Measurements from ENCODE around the gene DIPK1C. TPM values are rescaled to one million over a fixed set of nuclear protein-coding genes. Genes with fewer than 3 reads are reported as not detected.

The DIPK1C gene
- total RNA-seq, 1 experiment from 2014 or later, result not detected

GRCh38 chr18:74450626-74451025 is 6.5 kb downstream of the DIPK1C start:
- no peak overlapping the region for H3K4me3 ChIP-seq
- no TSS peak for BruUV-seq (replicated peaks)
- H3K4me1 ChIP-seq (replicated peaks; ENCODE audit: insufficient read depth), result no peaks in the 10 kb centered on the region
- H3K9me3 ChIP-seq (ENCODE audit: insufficient read depth, low read depth), result no peaks in the 10 kb centered on the region
- DNase-seq, result no peak
- no peaks in the 10 kb centered on the region for H3K36me3 ChIP-seq (ENCODE audit: low read depth)
- ChIA-PET POLR2A (ENCODE audit: unreplicated experiment) (no interaction called here), CTCF (interaction anchor here (0.5 kb wide), 1 partner anchor 29 kb away, joined by 4 read pairs; no protein-coding TSS in a partner anchor)
- H3K27me3 ChIP-seq (ENCODE audit: insufficient read depth, low read depth), result peaks cover 98% of the 10 kb centered on the region
- no peak overlapping the region for H2AFZ ChIP-seq
- H3F3A ChIP-seq (ENCODE audit: insufficient read depth, low read depth), result no peaks in the 10 kb centered on the region
- no peaks in the 10 kb centered on the region for H3K79me2 ChIP-seq (ENCODE audit: low read depth)
- H3K27ac ChIP-seq, result no peak overlapping the region
- no peak for TF ChIP-seq EZH2 (IDR thresholded peaks at IDR 0.05; ENCODE audit: low read depth)
- intact Hi-C loops (cut with micrococcal nuclease; ENCODE audit: unreplicated experiment), result no loop called here
- H3K4me2 ChIP-seq, result no peak overlapping the region
- no peaks in the 10 kb centered on the region for H3K9me2 ChIP-seq (ENCODE audit: insufficient read depth)
- no peaks in the 10 kb centered on the region; the same call in 1 of the 2 replicates for H4K20me1 ChIP-seq (ENCODE audit: insufficient read depth)

GRCh38 chr18:74447404-74448152 is 9.5 kb downstream of the DIPK1C start:
- DNase-seq, result no peak
- H3K4me1 ChIP-seq (replicated peaks; ENCODE audit: insufficient read depth), result no peaks in the 10 kb centered on the region
- no TSS peak for BruUV-seq (replicated peaks)
- no peak overlapping the region for H3K4me3 ChIP-seq
- H3K9me2 ChIP-seq (ENCODE audit: insufficient read depth), result no peaks in the 10 kb centered on the region
- no peaks in the 10 kb centered on the region for H3K79me2 ChIP-seq (ENCODE audit: low read depth)
- TF ChIP-seq EZH2 (IDR thresholded peaks at IDR 0.05; ENCODE audit: low read depth) (no peak), CTCF (conservative IDR thresholded peaks at IDR 0.05) (no peak)
- H3K9me3 ChIP-seq (ENCODE audit: insufficient read depth, low read depth), result no peaks in the 10 kb centered on the region
- H3K27me3 ChIP-seq (ENCODE audit: insufficient read depth, low read depth), result peaks cover 100% of the 10 kb centered on the region
- intact Hi-C loops (cut with micrococcal nuclease; ENCODE audit: unreplicated experiment), result no loop called here
- ChIA-PET POLR2A (ENCODE audit: unreplicated experiment) (no interaction called here), CTCF (no interaction called here)
- H3K27ac ChIP-seq, result no peak overlapping the region
- H3F3A ChIP-seq (ENCODE audit: insufficient read depth, low read depth), result no peaks in the 10 kb centered on the region
- H4K20me1 ChIP-seq (ENCODE audit: insufficient read depth), result no peaks in the 10 kb centered on the region; the same call in 1 of the 2 replicates
- no peaks in the 10 kb centered on the region for H3K36me3 ChIP-seq (ENCODE audit: low read depth)
- H2AFZ ChIP-seq, result no peak overlapping the region
- H3K4me2 ChIP-seq, result no peak overlapping the region

GRCh38 chr18:74446631-74447403 is 10.3 kb downstream of the DIPK1C start:
- no peak overlapping the region for H3K4me2 ChIP-seq
- no peaks in the 10 kb centered on the region for H3K36me3 ChIP-seq (ENCODE audit: low read depth)
- no peaks in the 10 kb centered on the region for H3K9me3 ChIP-seq (ENCODE audit: insufficient read depth, low read depth)
- ChIA-PET POLR2A (ENCODE audit: unreplicated experiment) (no interaction called here), CTCF (no interaction called here)
- no peak for DNase-seq
- no peaks in the 10 kb centered on the region for H3K4me1 ChIP-seq (replicated peaks; ENCODE audit: insufficient read depth)
- H3K79me2 ChIP-seq (ENCODE audit: low read depth), result no peaks in the 10 kb centered on the region
- intact Hi-C loops (cut with micrococcal nuclease; ENCODE audit: unreplicated experiment), result no loop called here
- H3K27me3 ChIP-seq (ENCODE audit: insufficient read depth, low read depth), result peaks cover 100% of the 10 kb centered on the region
- no peak overlapping the region for H3K27ac ChIP-seq
- H3K4me3 ChIP-seq, result no peak overlapping the region
- TF ChIP-seq EZH2 (IDR thresholded peaks at IDR 0.05; ENCODE audit: low read depth) (no peak), CTCF (conservative IDR thresholded peaks at IDR 0.05) (no peak)
- H3K9me2 ChIP-seq (ENCODE audit: insufficient read depth), result no peaks in the 10 kb centered on the region
- H4K20me1 ChIP-seq (ENCODE audit: insufficient read depth), result no peaks in the 10 kb centered on the region; the same call in 1 of the 2 replicates
- H3F3A ChIP-seq (ENCODE audit: insufficient read depth, low read depth), result no peaks in the 10 kb centered on the region
- BruUV-seq (replicated peaks), result no TSS peak
- H2AFZ ChIP-seq, result no peak overlapping the region
